ENCODE results near the gene FAH. TPM values are rescaled to one million over a fixed set of nuclear protein-coding genes. Genes with fewer than 3 reads are reported as not detected.

Gene FAH
- total RNA-seq, 1 donor from 2014 or later: 16.2 TPM

DNA sequence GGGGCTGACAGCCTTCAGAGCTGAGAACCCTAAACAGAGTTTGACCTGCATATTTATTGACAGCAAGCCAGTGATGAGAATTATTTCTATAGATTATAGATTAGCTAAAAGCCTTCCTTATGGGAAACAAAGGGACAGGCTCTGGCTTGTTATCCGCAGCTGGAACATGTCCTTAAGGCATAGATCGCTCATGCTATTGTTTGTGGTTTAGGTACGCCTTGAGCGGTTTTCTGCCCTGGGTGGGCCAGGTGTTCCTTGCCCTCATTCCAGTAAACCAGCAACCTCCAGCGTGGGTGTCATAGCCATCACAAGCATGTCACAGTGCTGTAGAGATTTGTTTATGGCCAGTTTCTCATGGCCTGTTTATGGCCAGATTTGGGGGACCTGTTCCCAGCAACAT is 10.2 kb upstream of the FAH start:
- Mint-ChIP-seq H3K36me3 (ENCODE audit: low read depth) (peaks cover 2% of the 10 kb centered on the region), H3K4me3 (ENCODE audit: unreplicated experiment) (no peak overlapping the region), H3K9me3 (ENCODE audit: low read depth) (peaks cover 8% of the 10 kb centered on the region), H3K4me1 (ENCODE audit: low read depth) (no peaks in the 10 kb centered on the region), H3K27ac (ENCODE audit: unreplicated experiment) (no peak overlapping the region), H3K27me3 (ENCODE audit: low read depth) (no peaks in the 10 kb centered on the region)
- no peak for DNase-seq (ENCODE audit: low spot score)
- TF ChIP-seq, protein P1, sequence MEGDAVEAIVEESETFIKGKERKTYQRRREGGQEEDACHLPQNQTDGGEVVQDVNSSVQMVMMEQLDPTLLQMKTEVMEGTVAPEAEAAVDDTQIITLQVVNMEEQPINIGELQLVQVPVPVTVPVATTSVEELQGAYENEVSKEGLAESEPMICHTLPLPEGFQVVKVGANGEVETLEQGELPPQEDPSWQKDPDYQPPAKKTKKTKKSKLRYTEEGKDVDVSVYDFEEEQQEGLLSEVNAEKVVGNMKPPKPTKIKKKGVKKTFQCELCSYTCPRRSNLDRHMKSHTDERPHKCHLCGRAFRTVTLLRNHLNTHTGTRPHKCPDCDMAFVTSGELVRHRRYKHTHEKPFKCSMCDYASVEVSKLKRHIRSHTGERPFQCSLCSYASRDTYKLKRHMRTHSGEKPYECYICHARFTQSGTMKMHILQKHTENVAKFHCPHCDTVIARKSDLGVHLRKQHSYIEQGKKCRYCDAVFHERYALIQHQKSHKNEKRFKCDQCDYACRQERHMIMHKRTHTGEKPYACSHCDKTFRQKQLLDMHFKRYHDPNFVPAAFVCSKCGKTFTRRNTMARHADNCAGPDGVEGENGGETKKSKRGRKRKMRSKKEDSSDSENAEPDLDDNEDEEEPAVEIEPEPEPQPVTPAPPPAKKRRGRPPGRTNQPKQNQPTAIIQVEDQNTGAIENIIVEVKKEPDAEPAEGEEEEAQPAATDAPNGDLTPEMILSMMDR (IDR thresholded peaks at IDR 0.05): no peak

DNA sequence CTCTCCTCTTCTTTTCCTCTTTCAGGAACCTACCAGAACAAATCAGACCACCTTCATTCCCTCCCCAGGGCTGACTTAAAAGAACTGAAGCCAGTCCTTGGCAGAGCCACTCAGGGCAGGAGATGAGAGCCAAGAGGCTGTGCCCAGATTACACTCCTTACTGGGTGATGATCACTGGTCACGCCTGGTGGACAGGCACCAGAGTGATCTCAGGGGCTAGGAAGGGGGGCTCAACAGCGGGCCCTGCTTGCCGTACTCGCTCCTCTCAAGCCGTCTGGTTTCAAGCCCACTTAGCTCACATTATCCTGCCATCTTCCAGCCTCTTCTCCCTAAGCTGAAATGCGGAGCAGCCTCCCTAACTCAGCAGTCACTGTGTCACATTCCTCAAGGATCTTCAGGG is 1.7 kb upstream of the FAH start:
- H3K4me1 Mint-ChIP-seq (ENCODE audit: low read depth): peaks cover 29% of the 10 kb centered on the region
- no peak for DNase-seq (ENCODE audit: low spot score)
- peaks cover 2% of the 10 kb centered on the region for H3K9me3 Mint-ChIP-seq (ENCODE audit: low read depth)
- H3K27ac Mint-ChIP-seq (ENCODE audit: unreplicated experiment): no peak overlapping the region
- TF ChIP-seq, protein P1 (IDR thresholded peaks at IDR 0.05): no peak
- H3K36me3 Mint-ChIP-seq (ENCODE audit: low read depth): no peaks in the 10 kb centered on the region
- no peak overlapping the region for H3K4me3 Mint-ChIP-seq (ENCODE audit: unreplicated experiment)
- no peaks in the 10 kb centered on the region for H3K27me3 Mint-ChIP-seq (ENCODE audit: low read depth)

DNA sequence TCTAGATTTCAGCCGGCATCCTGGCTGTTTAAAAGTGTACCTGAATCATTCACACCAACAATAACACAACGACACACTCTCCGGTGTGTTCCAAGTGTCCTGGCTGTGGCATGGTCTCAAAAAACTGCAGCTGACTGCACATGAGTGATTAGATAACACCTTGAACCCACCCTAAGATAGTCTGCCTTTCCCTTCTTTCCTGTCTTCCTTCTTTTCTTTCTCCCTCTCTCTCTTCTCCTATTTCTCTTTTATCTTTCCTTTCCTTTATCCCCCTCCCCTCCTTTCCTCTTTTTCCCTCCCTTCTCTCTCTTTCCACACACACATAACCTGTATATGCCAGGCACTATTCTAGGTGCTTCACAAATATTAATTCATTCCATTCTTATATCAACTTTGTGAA is 1.2 kb upstream of the FAH start:
- H3K36me3 Mint-ChIP-seq (ENCODE audit: low read depth): no peaks in the 10 kb centered on the region
- peak overlapping the region; percentile 76 for H3K4me3 Mint-ChIP-seq (ENCODE audit: unreplicated experiment)
- TF ChIP-seq, protein P1 (IDR thresholded peaks at IDR 0.05): no peak
- no peak for DNase-seq (ENCODE audit: low spot score)
- H3K27me3 Mint-ChIP-seq (ENCODE audit: low read depth): no peaks in the 10 kb centered on the region
- H3K4me1 Mint-ChIP-seq (ENCODE audit: low read depth): peaks cover 29% of the 10 kb centered on the region
- no peak overlapping the region for H3K27ac Mint-ChIP-seq (ENCODE audit: unreplicated experiment)
- H3K9me3 Mint-ChIP-seq (ENCODE audit: low read depth): peaks cover 2% of the 10 kb centered on the region

- Mint-ChIP-seq H3K9me3 (ENCODE audit: low read depth) (no peaks in the 10 kb centered on the region), H3K27ac (ENCODE audit: unreplicated experiment) (peak overlapping the region; percentile 84), H3K27me3 (ENCODE audit: low read depth) (no peaks in the 10 kb centered on the region), H3K4me3 (ENCODE audit: unreplicated experiment) (peak overlapping the region; percentile 79), H3K4me1 (ENCODE audit: low read depth) (peaks cover 29% of the 10 kb centered on the region), H3K36me3 (ENCODE audit: low read depth) (no peaks in the 10 kb centered on the region)
- no peak for DNase-seq (ENCODE audit: low spot score)
- TF ChIP-seq, protein P1 (IDR thresholded peaks at IDR 0.05): no peak
These were observed 461 bp upstream of the FAH start for GRCh38 chr15:80152180-80152895.

DNA sequence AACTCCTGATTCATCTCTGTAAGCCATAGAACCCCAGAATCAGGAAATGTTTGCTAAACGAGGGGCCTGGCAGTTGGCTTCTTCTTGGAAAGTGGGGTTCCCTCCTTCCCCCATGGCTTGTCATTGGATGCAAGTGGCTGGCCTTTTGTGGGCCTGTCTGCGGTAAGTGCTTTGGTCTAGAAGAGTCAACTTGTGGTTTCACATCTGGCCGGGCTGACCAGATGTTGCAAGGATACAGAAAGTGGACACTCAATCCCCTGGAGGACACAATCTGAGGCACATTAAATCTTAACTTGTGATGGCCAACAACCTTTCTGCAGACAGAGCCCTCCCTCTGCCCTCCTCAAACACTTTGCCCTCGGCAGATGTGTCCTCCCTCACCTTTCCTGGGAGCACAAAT is 1.1 kb downstream of the FAH start:
- TF ChIP-seq, protein P1 (IDR thresholded peaks at IDR 0.05): no peak
- peaks cover 29% of the 10 kb centered on the region for H3K4me1 Mint-ChIP-seq (ENCODE audit: low read depth)
- no peaks in the 10 kb centered on the region for H3K36me3 Mint-ChIP-seq (ENCODE audit: low read depth)
- H3K27ac Mint-ChIP-seq (ENCODE audit: unreplicated experiment): peak overlapping the region; percentile 92
- peak overlapping the region; percentile 79 for H3K4me3 Mint-ChIP-seq (ENCODE audit: unreplicated experiment)
- no peaks in the 10 kb centered on the region for H3K27me3 Mint-ChIP-seq (ENCODE audit: low read depth)
- DNase-seq (ENCODE audit: low spot score): no peak
- H3K9me3 Mint-ChIP-seq (ENCODE audit: low read depth): no peaks in the 10 kb centered on the region
